HG03196 (cell line): ENCODE results near the gene SP2.

Source experiments
- ATAC-seq: cut with Tn5 transposase; IDR thresholded peaks from one replicate; pipeline ENCODE4 v1.9.1; 2021; ENCODE audit not compliant: unreplicated experiment

Gene SP2

GRCh38 chr17:47969930-47970724 is 74.1 kb downstream of the SP2 start:
- ATAC-seq = no peak

GRCh38 chr17:47970725-47971499 is 74.9 kb downstream of the SP2 start, which contains the start of gene CDK5RAP3:
Gene CDK5RAP3, plus strand, starts transcription at chr17:47971113. Its CDS starts 34 bp downstream, at chr17:47971147.
- ATAC-seq = peak; percentile 94

- no peak for ATAC-seq
Measured at GRCh38 chr17:47973541-47973940, 77.5 kb downstream of the SP2 start.

- no peak for ATAC-seq
Measured at GRCh38 chr17:47975189-47975822, 79.3 kb downstream of the SP2 start.

- no peak for ATAC-seq
Measured at GRCh38 chr17:47975823-47976205, 79.8 kb downstream of the SP2 start.

- no peak for ATAC-seq
Measured at GRCh38 chr17:47978324-47978723, 82.3 kb downstream of the SP2 start.
